SIG-M5 (cell line): Measurements from ENCODE around the gene DCDC1.

Experiments
- DNase-seq: peaks from one replicate; lab custom pipeline; 2025; lab: John Stamatoyannopoulos, UW

The DCDC1 gene, protein sequence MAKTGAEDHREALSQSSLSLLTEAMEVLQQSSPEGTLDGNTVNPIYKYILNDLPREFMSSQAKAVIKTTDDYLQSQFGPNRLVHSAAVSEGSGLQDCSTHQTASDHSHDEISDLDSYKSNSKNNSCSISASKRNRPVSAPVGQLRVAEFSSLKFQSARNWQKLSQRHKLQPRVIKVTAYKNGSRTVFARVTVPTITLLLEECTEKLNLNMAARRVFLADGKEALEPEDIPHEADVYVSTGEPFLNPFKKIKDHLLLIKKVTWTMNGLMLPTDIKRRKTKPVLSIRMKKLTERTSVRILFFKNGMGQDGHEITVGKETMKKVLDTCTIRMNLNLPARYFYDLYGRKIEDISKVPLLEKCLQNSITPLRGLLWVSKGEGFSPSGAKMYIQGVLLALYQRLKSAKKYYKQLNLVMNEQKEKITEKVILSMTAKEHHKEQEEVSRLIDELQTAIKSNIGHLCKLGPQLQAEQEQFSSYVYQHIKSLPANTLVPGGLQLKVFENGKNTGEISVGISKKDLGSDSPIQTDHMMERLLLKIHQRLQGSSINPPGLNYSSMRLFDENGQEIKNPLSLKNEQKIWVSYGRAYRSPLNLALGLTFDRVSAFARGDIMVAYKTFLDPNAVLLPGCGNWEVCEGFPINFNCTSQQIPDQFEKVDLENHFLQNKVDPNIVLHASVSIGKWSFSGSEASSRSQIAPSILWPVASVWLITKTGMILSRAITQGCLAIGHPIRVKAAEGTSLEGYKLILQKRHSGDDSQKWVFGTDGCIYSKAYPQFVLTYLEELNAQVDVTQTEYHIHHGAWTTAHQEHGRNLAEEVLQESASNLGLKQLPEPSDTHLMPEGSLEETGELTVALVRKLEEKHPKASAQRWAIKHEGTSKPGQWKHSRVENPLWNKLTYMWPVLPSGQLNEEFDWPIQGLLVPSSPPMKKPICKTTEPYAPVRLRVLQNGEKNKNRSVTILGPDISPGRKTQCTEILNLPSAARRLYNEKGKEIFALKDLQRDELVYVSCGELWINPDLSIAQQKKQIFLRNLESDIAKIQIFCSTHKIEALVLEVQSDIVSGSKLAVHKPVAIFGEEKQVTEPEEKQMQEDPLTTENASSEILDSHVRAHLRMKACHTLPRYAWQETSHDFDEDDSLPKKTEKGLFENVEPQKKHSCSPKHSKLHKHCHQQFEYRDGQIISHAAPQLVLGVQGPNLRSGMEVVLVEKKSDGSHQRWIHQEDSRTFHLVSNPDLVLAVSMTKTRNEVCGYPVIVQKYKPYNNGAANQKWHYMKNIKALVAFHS (N-terminal part only)

DNA sequence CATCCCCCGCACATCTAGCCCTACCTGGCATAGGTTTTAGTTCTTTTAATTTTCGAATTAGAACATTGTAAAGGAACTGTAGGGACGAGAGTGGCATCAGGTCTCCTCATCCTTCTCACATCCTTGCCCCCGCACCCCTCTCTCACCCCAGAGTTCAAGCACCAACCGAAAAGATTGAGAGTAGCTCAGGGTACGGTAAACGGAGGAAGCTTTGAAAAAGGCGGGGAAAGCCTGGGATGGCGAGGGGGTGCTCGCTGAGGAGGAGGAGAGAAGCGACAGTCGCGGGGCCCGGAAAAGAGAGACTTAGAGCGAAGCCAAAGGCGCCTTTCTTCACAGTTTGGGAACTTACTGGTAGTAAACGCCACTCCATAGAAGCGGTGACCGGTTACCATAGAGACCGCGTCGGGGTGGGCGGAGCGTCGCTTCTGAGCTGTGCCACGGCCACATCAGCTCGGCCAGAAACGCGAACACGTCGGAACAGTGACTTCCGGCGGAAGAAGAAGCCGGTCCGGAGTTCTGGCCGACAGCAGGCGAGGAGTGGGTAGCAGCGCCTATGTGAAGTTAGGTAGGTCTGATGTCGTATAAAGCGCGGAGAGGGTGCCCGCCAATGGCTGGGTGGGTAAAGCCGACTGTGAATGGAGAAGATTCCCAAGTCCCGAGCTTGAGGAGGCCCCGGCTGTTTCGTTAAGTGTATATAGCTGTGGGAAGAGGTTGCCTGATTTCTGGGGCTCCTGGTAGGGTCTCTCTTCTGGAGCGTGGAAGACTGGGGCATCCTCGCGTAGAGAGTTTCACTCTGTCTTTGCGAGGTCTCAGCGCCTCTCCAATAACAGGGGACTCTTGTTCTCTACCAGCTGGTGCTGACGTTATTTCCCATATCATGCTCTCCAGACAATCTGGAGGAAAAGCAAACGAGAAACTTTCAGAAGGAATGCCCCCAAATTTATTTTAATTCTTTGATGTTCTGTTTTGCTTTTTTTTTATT lies at the start of gene DCDC1, which contains the start of gene DNAJC24:
TSS of gene DCDC1 (minus strand) at position 392 of the 982 bp plus-strand sequence. CDS start 41,459 bp downstream, outside the sequence.
TSS of gene DNAJC24 (plus strand) at position 513 of the 982 bp plus-strand sequence. CDS start 889 bp downstream, outside the sequence.
- DNase-seq, result peak; percentile 16

GRCh38 chr11:31419138-31419537 lies 49.6 kb upstream of the DCDC1 start:
- no peak for DNase-seq

GRCh38 chr11:31417816-31418215 lies 48.3 kb upstream of the DCDC1 start:
- DNase-seq, result no peak

DNA sequence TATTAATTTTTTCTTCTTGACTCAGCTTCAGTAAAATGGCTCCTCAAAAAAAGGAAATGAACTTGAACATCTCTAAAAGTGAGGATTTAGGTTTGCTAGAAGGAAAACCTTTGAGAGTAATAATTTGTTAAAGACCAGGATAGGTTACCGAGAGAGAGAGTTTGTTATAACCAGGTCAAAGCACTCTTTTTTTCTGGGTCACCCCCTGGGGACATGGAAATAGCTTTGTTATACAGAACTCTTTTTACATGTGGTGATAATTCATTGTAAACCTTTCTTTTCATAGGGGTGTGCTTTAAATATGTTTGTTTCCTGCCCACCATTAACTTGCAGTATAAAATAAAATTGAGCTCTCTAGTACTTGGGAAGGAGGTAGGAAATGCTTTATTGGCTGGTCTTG lies 47.8 kb upstream of the DCDC1 start:
- no peak for DNase-seq

DNA sequence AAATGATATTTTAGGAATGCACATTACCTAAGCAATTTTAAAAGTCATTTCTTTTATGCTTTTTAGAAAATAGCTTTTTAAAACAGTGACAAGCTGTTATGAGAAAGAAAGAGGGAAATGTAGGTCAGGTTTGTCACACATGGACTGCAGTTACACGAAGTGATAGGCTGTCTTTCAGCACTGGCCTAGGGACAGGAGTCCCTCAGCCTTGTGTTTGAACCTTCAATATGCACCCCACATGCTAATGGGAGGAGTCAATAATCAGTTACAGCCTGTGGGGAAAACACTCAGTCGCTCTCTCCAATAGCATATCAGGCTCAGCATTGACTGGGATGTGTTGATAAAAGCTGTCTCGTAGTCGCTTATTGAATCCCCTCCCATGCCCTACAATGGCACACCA lies 45.9 kb upstream of the DCDC1 start:
- DNase-seq, result no peak

DNA sequence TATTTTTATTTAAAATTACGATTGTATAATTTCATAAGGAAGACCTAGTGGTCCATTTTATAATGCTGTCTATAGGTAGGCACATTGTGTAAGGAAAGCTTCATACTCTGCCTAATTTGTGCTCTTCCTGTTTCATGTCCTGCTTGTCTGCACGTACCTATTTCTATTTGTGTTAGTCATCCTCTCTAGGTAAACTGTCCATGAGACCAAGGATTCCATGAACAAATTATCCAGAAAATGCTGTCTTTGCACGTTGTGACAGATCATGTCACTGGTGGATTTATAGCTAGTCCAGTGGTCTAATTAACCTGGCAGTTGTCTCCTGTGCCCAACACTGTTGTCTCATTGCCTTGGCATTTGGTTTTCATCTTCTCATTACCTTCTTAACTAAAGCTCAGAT lies 44.8 kb upstream of the DCDC1 start:
- DNase-seq, result no peak

- DNase-seq, result no peak
These were observed 43.4 kb upstream of the DCDC1 start for GRCh38 chr11:31412946-31413345.

GRCh38 chr11:31408201-31408600 lies 38.7 kb upstream of the DCDC1 start:
- DNase-seq, result no peak

- DNase-seq, result no peak
These were observed 35.1 kb upstream of the DCDC1 start for GRCh38 chr11:31404614-31405013.

- no peak for DNase-seq
These were observed 27.8 kb upstream of the DCDC1 start for GRCh38 chr11:31397239-31397834.

- DNase-seq, result no peak
These were observed 17.8 kb upstream of the DCDC1 start for GRCh38 chr11:31387379-31387778.

DNA sequence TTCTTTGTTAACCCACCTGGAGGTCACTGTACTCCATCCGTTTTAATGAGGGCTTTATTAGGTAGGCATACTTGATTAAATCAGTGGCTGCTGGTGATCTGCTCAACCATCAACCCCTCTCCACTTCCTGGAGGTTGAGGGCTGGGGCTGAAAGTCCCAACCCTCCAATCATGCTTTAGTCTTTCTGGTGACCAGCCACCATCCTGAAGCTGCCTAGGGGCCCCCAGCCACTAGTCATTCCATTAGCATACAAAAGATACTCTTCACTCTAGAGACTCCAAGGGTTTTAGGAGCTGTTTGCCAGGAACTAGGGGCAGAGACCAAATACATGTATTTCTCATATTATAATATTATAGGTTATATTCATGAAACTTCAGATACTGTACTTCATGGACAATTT lies 13.6 kb upstream of the DCDC1 start:
- no peak for DNase-seq

GRCh38 chr11:31375879-31376278 lies 6.3 kb upstream of the DCDC1 start:
- no peak for DNase-seq

DNA sequence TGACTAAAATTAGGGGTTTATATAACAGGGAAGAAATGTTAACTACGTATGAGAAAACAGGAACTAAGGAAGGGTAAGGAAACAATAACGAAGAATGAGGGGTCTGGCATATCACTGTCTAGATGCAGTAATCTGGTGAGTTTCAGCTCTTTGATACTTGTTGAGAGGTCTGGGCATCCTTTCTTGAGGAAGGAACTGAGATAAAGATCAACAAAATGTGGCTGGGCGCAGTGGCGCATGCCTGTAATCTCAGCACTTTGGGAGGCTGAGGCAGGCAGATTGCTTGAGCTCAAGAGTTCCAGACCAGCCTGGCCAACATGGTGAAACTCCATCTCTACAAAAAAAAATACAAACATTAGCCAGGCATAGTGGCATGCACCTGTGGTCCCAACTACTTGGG lies 2.7 kb downstream of the DCDC1 start:
- DNase-seq, result no peak

GRCh38 chr11:31361743-31362142 lies 7.8 kb downstream of the DCDC1 start:
- DNase-seq, result no peak

DNA sequence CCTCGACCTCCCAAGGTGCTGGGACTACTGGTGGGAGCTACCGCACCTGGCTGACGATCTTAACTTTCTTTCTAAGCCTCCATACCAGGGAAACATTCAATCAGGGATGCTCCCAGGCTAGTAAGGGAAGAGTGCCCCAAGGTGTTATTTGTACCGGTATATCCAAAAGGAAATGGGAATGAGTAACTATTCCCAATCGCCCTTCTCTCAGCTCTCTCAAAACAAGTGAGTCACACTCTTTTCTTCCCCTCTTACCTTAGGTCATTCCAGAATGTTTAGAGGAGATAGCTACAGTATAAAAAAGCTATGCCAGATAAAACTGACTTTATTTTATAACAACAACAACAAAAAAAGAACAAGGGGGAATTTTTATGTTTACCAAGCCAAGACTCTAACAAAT lies 13.7 kb downstream of the DCDC1 start:
- no peak for DNase-seq

DNA sequence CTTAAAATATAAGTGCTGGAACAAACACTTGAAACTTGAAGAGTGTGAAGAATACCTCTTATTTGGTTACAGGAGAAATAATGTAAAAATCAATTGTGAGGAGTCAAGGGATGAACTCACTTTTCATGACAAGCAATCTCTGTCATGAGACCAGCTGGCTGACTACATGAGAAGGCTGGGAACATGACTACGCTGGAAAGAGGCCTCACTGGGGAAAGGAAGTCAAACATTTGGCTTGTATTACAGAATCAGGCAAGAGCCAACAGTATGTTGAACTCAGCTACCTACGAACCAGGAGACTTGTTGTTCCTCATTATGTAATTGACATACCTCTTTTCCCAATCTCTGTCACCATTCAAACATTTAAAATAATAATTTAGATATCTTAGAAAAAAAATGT lies 14.4 kb downstream of the DCDC1 start:
- no peak for DNase-seq

- no peak for DNase-seq
These were observed 18.4 kb downstream of the DCDC1 start for GRCh38 chr11:31351168-31351567.

GRCh38 chr11:31340903-31341572 lies 28.5 kb downstream of the DCDC1 start:
- no peak for DNase-seq

- no peak for DNase-seq
These were observed 31.7 kb downstream of the DCDC1 start for GRCh38 chr11:31337806-31338205.
